ENCODE measurements around the gene CREG2.

Gene CREG2

DNA sequence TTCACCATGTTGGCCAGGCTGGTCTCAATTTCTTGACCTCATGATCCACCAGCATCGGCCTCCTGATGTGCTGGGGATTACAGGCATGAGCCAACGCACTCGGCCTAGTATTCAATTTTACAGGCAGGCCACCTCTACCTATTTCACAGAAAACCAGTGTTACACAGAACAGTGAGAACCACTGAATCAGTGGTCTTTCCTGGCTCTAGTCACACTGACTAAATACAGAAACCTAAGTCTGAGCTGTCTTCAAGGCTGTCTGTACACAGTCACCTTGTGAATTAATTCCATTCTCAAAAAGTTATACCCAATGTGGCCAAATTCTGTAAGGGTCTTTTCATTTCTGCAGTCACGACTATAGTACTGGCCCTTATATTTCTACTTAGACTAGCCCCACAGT is 82.3 kb downstream of the CREG2 start:
- no peak for DNase-seq

DNA sequence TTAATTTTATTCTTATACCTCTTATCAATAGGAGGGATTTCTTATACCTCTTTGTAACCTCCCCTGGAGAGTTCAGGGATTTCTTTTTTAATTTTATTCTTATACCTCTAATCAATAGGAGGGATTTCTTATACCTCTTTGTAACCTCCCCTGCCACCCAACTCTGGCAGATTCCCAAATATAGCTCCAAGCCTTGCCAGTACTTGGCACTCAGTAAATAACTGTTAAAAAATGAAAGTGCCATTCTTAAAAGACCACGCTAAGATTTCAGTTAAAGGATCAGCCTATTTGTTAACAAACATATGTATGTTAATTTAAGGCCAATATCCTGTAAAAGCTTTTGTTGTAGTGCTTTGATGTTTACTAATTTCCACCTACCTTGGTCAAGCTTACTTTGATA is 83.6 kb downstream of the CREG2 start:
- DNase-seq = no peak

DNA sequence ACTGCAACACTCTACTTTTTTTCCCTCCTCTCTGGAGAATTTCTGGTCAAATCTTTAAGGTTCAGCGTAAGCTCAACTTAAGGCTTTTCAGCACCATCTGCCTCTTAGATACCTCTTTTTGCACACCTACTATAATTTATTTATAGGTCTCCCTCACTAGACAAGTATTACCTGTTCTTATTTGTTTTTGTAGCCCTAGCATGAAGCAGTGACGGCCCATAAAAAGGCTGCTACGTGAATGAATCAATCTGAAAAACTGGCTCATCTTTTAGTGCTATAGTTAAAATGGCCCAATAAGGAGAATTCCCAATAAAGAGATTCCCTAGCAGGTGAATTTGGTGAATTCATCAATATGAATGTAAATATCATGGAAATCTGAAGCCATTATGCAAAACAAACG is 85.3 kb downstream of the CREG2 start:
- DNase-seq = no peak

DNA sequence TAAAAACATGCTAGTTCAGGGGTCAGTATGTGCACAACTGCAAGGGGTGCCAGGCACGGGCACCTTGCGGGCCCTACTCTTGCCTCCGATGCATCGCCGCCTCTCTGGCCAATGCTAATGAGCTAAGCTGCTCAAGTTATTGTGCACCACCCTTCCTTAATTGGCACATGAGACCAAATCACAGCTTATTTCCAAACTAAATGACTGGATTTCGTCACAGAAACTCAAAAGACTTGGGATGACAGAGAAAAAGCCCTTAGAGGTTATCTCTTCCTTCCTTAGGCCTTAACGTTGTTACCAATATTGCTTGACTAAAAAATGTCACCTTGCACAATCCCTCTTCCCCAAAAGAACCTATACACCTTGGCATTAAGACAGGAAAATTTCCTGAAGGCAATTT is 86.5 kb downstream of the CREG2 start:
- no peak for DNase-seq

DNA sequence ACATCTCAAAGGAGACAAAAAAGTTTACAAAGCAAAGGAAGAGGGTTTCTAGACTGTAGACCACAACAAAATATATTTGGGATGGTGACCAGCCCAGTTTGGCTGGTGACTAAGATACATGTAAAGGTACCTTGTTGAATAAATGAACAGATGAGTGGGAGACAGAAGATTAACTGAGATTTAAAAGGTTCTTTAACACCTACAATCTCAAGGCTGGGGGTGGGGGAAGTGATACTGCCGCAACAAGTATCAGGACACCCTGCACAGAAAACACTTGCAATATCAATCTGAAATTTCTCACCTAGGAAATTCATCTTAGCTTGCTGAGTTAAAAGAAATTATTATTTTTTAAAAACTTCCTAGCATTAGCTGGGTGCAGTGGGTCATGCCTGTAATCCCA is 87.1 kb downstream of the CREG2 start:
- DNase-seq = no peak

DNA sequence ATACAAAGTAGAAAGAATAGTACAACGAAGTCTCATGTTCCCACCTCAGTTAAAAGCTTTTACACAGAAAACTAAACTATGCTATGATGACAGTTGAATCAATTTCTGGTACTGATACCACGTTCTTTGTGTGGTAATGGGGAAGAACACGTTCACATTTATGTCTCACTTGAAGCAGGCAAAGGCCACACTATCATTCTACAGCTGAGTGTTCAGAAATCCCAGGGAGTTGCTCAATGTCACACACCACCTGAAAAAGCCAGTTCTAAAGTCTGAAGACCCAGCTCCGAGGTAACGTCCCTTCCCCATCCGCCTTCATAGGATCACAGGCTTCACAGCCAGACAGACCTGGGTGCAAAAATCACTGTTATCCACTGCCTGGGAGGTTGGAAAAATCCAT is 87.7 kb downstream of the CREG2 start:
- no peak for DNase-seq

DNA sequence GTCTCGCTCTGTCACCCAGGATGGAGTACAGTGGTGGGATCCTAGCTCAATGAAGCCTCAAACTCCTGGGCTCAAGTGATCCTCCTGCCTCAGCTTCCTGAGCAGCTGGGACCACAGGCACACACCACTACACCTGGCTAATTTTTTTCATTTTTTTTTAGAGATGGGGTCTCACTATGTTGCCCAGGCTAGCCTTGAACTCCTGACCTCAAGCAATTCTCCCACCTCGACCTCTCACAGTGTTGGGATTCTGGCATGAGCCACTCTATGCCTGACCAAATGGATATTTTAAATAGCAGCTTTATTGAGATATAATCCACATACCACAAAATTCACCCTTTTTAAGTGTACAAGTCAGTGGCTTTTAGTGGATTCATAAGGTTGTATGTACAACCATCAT is 89.9 kb downstream of the CREG2 start:
- no peak for DNase-seq

DNA sequence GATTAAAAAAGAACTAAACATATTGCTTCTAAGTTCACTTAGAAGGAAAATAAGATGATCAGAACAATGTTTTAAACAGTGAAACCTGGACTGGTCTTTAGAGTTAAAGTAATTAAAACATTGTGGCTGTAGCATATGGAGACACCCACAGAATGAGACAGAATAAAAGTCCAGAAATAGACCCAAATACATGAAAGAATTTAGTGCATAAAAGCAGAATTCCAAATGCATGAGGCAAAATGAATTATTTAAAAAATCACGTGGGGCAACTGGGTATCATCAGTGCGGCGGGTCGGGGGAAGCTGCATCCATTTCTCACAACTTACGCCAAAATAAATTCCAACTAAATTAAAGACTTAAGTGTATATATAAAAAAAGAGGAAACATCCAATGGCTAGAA is 90.9 kb downstream of the CREG2 start:
- no peak for DNase-seq

- no peak for DNase-seq
Observed at GRCh38 chr2:101295895-101296294, 91.4 kb downstream of the CREG2 start.
